A673 (cell line): ENCODE data around the gene TUSC1.

Source experiments
- CTCF ChIP-seq: fragments of 300-800, 200-600 bp; sonication (generic); conservative IDR thresholded peaks from 2 replicates; pipeline ENCODE4 v1.5.1; 2017; ENCODE audit warnings: low read depth, mild to moderate bottlenecking, antibody characterized with exemption, low read length, moderate library complexity, mixed read lengths
- EZH2 ChIP-seq: fragments of 200-600 bp; sonication (generic); IDR thresholded peaks from 2 replicates; pipeline ENCODE4 v1.6.1; 2017; ENCODE audit warnings: borderline replicate concordance, low read depth, mild to moderate bottlenecking, mixed read lengths, antibody characterized with exemption, low read length; ENCODE audit not compliant: poor library complexity, severe bottlenecking

GRCh38 chr9:25724424-25724823, 46.2 kb upstream of the TUSC1 start:
- TF ChIP-seq CTCF: no peak
- TF ChIP-seq EZH2: no peak
